BJ (cell line): Measurements from ENCODE around the gene SFI1. TPM values are rescaled to one million over a fixed set of nuclear protein-coding genes. Genes with fewer than 3 reads are reported as not detected.

Source experiments
- CTCF ChIA-PET: fragments of 350-600 bp; formaldehyde crosslinking; extraction: SDS; loops from one replicate; lab custom pipeline; 2021; ENCODE audit warnings: antibody characterized with exemption, inconsistent platforms; lab: Yijun Ruan, JAX
- POLR2A ChIA-PET: fragments of 300-600 bp; sonication (Branson Sonifier 250); formaldehyde crosslinking; extraction: SDS; loops from one replicate; lab custom pipeline; 2021; ENCODE audit warnings: antibody characterized with exemption; lab: Charles Lee
- DNase-seq: peaks from one replicate; pipeline ENCODE4 v3.0.0-alpha.2; 2011; ENCODE audit warnings: low read depth
- H3K27me3 ChIP-seq: 2 replicates; pipeline ENCODE4 v1.6.0; 2011; ENCODE audit warnings: low read length; ENCODE audit not compliant: control insufficient read depth, insufficient read depth
- H3K36me3 ChIP-seq: 2 replicates; pipeline ENCODE4 v1.5.1; 2011; ENCODE audit warnings: low read length; ENCODE audit not compliant: control insufficient read depth, insufficient read depth
- H3K4me3 ChIP-seq: 2 replicates; pipeline ENCODE4 v1.5.1; 2011; ENCODE audit warnings: low read depth, mild to moderate bottlenecking, control low read depth, low read length
- CTCF ChIP-seq: IDR thresholded peaks from 2 replicates; pipeline ENCODE4 v1.5.1; 2011; ENCODE audit warnings: low read depth, mild to moderate bottlenecking, control low read depth, inconsistent platforms, low read length, moderate library complexity; ENCODE audit not compliant: insufficient read depth
- polyA plus RNA-seq: library from polyadenylated mRNA; depleted of rRNA; stranded (reverse); fragments of >200 nt; gene quantifications from 2 replicates; pipeline ENCODE4 v1.2.3, GENCODE V29; 2011

Gene SFI1
- polyA plus RNA-seq, 1 experiment, result 7.1 TPM

GRCh38 chr22:31451709-31452571, 44.4 kb upstream of the SFI1 start:
- no peaks in the 10 kb centered on the region for H3K27me3 ChIP-seq
- ChIA-PET POLR2A (interaction anchor here (0.6 kb wide), 1 partner anchor 10 kb away, joined by 13 read pairs; no protein-coding TSS in a partner anchor), CTCF (interaction anchor here (0.5 to 2.9 kb wide), 21 partner anchors 8 to 186 kb away, joined by 3 to 13 read pairs (median 4); no protein-coding TSS in a partner anchor)
- H3K4me3 ChIP-seq, result no peak overlapping the region
- peak; percentile 74 for TF ChIP-seq CTCF
- DNase-seq, result peak; percentile 31
- H3K36me3 ChIP-seq, result peaks cover 6% of the 10 kb centered on the region

GRCh38 chr22:31461699-31462098, 34.6 kb upstream of the SFI1 start:
- Histone ChIP-seq H3K36me3 (peaks cover 9% of the 10 kb centered on the region), H3K27me3 (no peaks in the 10 kb centered on the region), H3K4me3 (no peak overlapping the region)
- TF ChIP-seq CTCF, result no peak
- DNase-seq, result no peak
- POLR2A ChIA-PET, result no interaction called here
- CTCF ChIA-PET, result no interaction called here

- CTCF ChIA-PET, result interaction anchor here (1.6 kb wide), 1 partner anchor 14 kb away, joined by 5 read pairs; no protein-coding TSS in a partner anchor
- H3K4me3 ChIP-seq, result no peak overlapping the region
- POLR2A ChIA-PET, result no interaction called here
- no peak for DNase-seq
- TF ChIP-seq CTCF, result no peak
- no peaks in the 10 kb centered on the region for H3K27me3 ChIP-seq
- H3K36me3 ChIP-seq, result peaks cover 8% of the 10 kb centered on the region
Observed at GRCh38 chr22:31465307-31465706, 31.0 kb upstream of the SFI1 start.

GRCh38 chr22:31474743-31475142, 21.6 kb upstream of the SFI1 start:
- CTCF ChIA-PET, result no interaction called here
- POLR2A ChIA-PET, result no interaction called here
- no peak overlapping the region for H3K4me3 ChIP-seq
- H3K36me3 ChIP-seq, result peaks cover 1% of the 10 kb centered on the region; the same call in 1 of the 2 replicates
- TF ChIP-seq CTCF, result no peak
- no peaks in the 10 kb centered on the region for H3K27me3 ChIP-seq
- peak; percentile 52 for DNase-seq

- ChIA-PET CTCF (no interaction called here), POLR2A (no interaction called here)
- Histone ChIP-seq H3K36me3 (peaks cover 4% of the 10 kb centered on the region), H3K4me3 (no peak overlapping the region), H3K27me3 (no peaks in the 10 kb centered on the region)
- no peak for TF ChIP-seq CTCF
- DNase-seq, result no peak
Observed at GRCh38 chr22:31475800-31476199, 20.5 kb upstream of the SFI1 start.
